Activated CD4-positive, alpha-beta T cell treated with anti-CD3 and anti-CD28 coated beads, Interleukin-2, amount 10 ng/mL, durations not matched to agents 24 days and 14 days (primary cell): Measurements from ENCODE around the gene C20orf96. TPM values are rescaled to one million over a fixed set of nuclear protein-coding genes. Genes with fewer than 3 reads are reported as not detected.

Experiments used
- total RNA-seq: library from RNA; stranded (reverse); gene quantifications from 2 replicates; pipeline ENCODE4 v1.2.3, GENCODE V29; 2022

Gene C20orf96
- total RNA-seq, 1 donor from 2014 or later: 6.7 TPM

Other genes with a start within 250 kb of the C20orf96 start
- not detected in 2 replicates for gene DEFB125, start 203.1 kb downstream of the C20orf96 start, total RNA-seq
- gene DEFB126, start 148.2 kb downstream of the C20orf96 start, total RNA-seq: not detected in 2 replicates
- not detected in 2 replicates for gene DEFB127, start 133.3 kb downstream of the C20orf96 start, total RNA-seq
- not detected in 2 replicates for gene DEFB128, start 101.0 kb downstream of the C20orf96 start, total RNA-seq
- gene DEFB129, start 63.5 kb downstream of the C20orf96 start, total RNA-seq: not detected in 2 replicates
- gene DEFB132, start 33.0 kb downstream of the C20orf96 start, total RNA-seq: not detected in 2 replicates
- gene ZCCHC3, start 6.8 kb upstream of the C20orf96 start, total RNA-seq: 23.7 and 24.6 TPM in 2 replicates
- gene SOX12, start 34.8 kb upstream of the C20orf96 start, total RNA-seq: 11.0 and 11.2 TPM in 2 replicates
- gene NRSN2, start 56.4 kb upstream of the C20orf96 start, total RNA-seq: 5.1 and 7.0 TPM in 2 replicates
- gene TRIB3, start 90.0 kb upstream of the C20orf96 start, total RNA-seq: 39.3 and 41.1 TPM in 2 replicates
- gene RBCK1, start 117.5 kb upstream of the C20orf96 start, total RNA-seq: 128 and 135 TPM in 2 replicates
- 34.3 and 35.4 TPM in 2 replicates for gene TBC1D20, start 171.8 kb upstream of the C20orf96 start, total RNA-seq